Esophagus squamous epithelium (tissue), 5 donors: ENCODE results near the gene CATSPERD. TPM values are rescaled to one million over a fixed set of nuclear protein-coding genes. Genes with fewer than 3 reads are reported as not detected.

Experiments used
- DNase-seq: peaks from one replicate; lab custom pipeline; 2025; lab: John Stamatoyannopoulos, UW
- H3K27ac ChIP-seq, 4 donors: fragments of 200-600 bp; sonication (generic); one replicate each; pipeline ENCODE4 v1.5.1; 2016 to 2019; ENCODE audit warnings: mild to moderate bottlenecking in 1 of 4
- H3K27me3 ChIP-seq, 4 donors: fragments of 200-600 bp; sonication (generic); 1 replicate in 3 of 4; 2 replicates in 1 of 4; pipeline versions ENCODE4 v1.5.1 to v1.6.0; 2017 to 2021; ENCODE audit warnings: antibody characterized with exemption in 1 of 4
- H3K36me3 ChIP-seq, 3 donors: fragments of 200-600 bp; sonication (generic); one replicate each; pipeline ENCODE4 v1.5.1; 2016 to 2019
- H3K4me1 ChIP-seq, 3 donors: fragments of 200-600 bp; sonication (generic); one replicate each; pipeline ENCODE4 v1.5.1; 2017 to 2019
- H3K4me3 ChIP-seq, 4 donors: fragments of 200-600 bp; sonication (generic); 1 replicate in 3 of 4; 2 replicates in 1 of 4; pipeline ENCODE4 v1.5.1; 2016 to 2019; ENCODE audit warnings: mild to moderate bottlenecking in 2 of 4, moderate library complexity in 1 of 4
- H3K9me3 ChIP-seq, 3 donors: fragments of 200-600 bp; sonication (generic); one replicate each; pipeline ENCODE4 v1.5.1; 2016 to 2019
- CTCF ChIP-seq, 6 experiments: fragments of 450-650 bp in 4 of 6; fragments of 200-600 bp in 2 of 6; sonication (generic) in 2 of 6; IDR thresholded peaks; one replicate each; pipeline ENCODE4 v1.5.1; 2016 to 2019; ENCODE audit warnings: antibody characterized with exemption in 6 of 6, mild to moderate bottlenecking in 4 of 6, moderate library complexity in 4 of 6
- POLR2A ChIP-seq, 4 donors: fragments of 450-650 bp; IDR thresholded peaks; one replicate each; pipeline ENCODE4 v1.6.1; 2017; ENCODE audit warnings: antibody characterized with exemption in 4 of 4, mild to moderate bottlenecking in 4 of 4, moderate library complexity in 3 of 4
- WGBS, 2 donors: methylation state at CpG; one replicate each; pipeline ENCODE4 v1.1.5; 2018; 5-methylcytosine and 5-hydroxymethylcytosine counted together
- intact Hi-C: fragments of 100-400 bp; cut with DNase I; formaldehyde crosslinking; loops from one replicate; pipeline ENCODE4 v1.15.0; 2022
- total RNA-seq, 4 donors: library from RNA; depleted of rRNA; stranded (reverse); fragments of >200 nt; gene quantifications; one replicate each; pipeline ENCODE4 v1.1.0, GENCODE V29; 2016
- donor health status: DM: yes; HTN: yes; CAD: no.

Gene CATSPERD
- total RNA-seq, 4 donors from 2014 or later = 0.19 TPM; not detected in 3

- H3K27ac ChIP-seq = no peak overlapping the region
- no peak for DNase-seq
- WGBS, 2 donors = 81 to 84% methylated on average over 5 to 7 of the region's 7 CpGs
These were observed 31.3 kb downstream of the CATSPERD start for GRCh38 chr19:5751709-5752108.

GRCh38 chr19:5753743-5754142 is 33.3 kb downstream of the CATSPERD start:
- H3K4me1 ChIP-seq = no peaks in the 10 kb centered on the region
- H3K4me3 ChIP-seq = no peak overlapping the region
- peaks cover 0 to 33% (median 0%) of the 10 kb centered on the region in 4 donors for H3K27me3 ChIP-seq
- no peaks in the 10 kb centered on the region for H3K36me3 ChIP-seq
- no peaks in the 10 kb centered on the region for H3K9me3 ChIP-seq
- H3K27ac ChIP-seq = no peak overlapping the region
- DNase-seq = no peak
- 67 to 69% methylated on average over 6 of the region's 6 CpGs for WGBS, 2 donors
- intact Hi-C loops = no loop called here
- TF ChIP-seq POLR2A (IDR thresholded peaks at IDR 0.05) = no peak
- no peak for TF ChIP-seq CTCF (IDR thresholded peaks at IDR 0.05)

More at GRCh38 chr19:5751709-5752108, 31.3 kb downstream of the CATSPERD start:
- Histone ChIP-seq H3K4me3 (no peak overlapping the region), H3K4me1 (no peaks in the 10 kb centered on the region), H3K36me3 (no peaks in the 10 kb centered on the region), H3K27me3 (peaks cover 0 to 40% (median 0%) of the 10 kb centered on the region in 4 donors), H3K9me3 (no peaks in the 10 kb centered on the region)
- intact Hi-C loops = no loop called here
- TF ChIP-seq POLR2A (IDR thresholded peaks at IDR 0.05) = no peak
- TF ChIP-seq CTCF (IDR thresholded peaks at IDR 0.05) = no peak

- Histone ChIP-seq H3K36me3 (no peaks in the 10 kb centered on the region), H3K27ac (no peak overlapping the region), H3K4me3 (no peak overlapping the region), H3K9me3 (no peaks in the 10 kb centered on the region), H3K4me1 (no peaks in the 10 kb centered on the region), H3K27me3 (peaks cover 0 to 6% (median 0%) of the 10 kb centered on the region in 4 donors)
- TF ChIP-seq POLR2A (IDR thresholded peaks at IDR 0.05) (no peak), CTCF (IDR thresholded peaks at IDR 0.05) (no peak)
- intact Hi-C loops = no loop called here
- 87 to 88% methylated on average over 5 of the region's 5 CpGs for WGBS, 2 donors
- DNase-seq = no peak
These were observed 42.3 kb downstream of the CATSPERD start for GRCh38 chr19:5762608-5763217.

- DNase-seq = no peak
- H3K4me1 ChIP-seq = no peaks in the 10 kb centered on the region
- H3K27ac ChIP-seq = no peak overlapping the region
- WGBS, 2 donors = 76 to 87% methylated on average over 2 to 3 of the region's 3 CpGs
- no peak overlapping the region for H3K4me3 ChIP-seq
- no peaks in the 10 kb centered on the region for H3K27me3 ChIP-seq
- no peaks in the 10 kb centered on the region for H3K9me3 ChIP-seq
- intact Hi-C loops = no loop called here
- no peaks in the 10 kb centered on the region for H3K36me3 ChIP-seq
- TF ChIP-seq POLR2A (IDR thresholded peaks at IDR 0.05) (no peak), CTCF (IDR thresholded peaks at IDR 0.05) (no peak)
These were observed 44.8 kb downstream of the CATSPERD start for GRCh38 chr19:5765220-5765619.

- Histone ChIP-seq H3K9me3 (no peaks in the 10 kb centered on the region), H3K27ac (no peak overlapping the region), H3K4me1 (no peaks in the 10 kb centered on the region), H3K36me3 (no peaks in the 10 kb centered on the region), H3K4me3 (no peak overlapping the region), H3K27me3 (peaks cover 0 to 5% (median 0%) of the 10 kb centered on the region in 4 donors)
- WGBS, 2 donors = 83 to 86% methylated on average over 10 of the region's 10 CpGs
- DNase-seq = no peak
- intact Hi-C loops = no loop called here
- TF ChIP-seq POLR2A (IDR thresholded peaks at IDR 0.05) (no peak), CTCF (IDR thresholded peaks at IDR 0.05) (no peak)
These were observed 47.5 kb downstream of the CATSPERD start for GRCh38 chr19:5767949-5768348.
